ENCODE measurements around the gene SETD1A. TPM values are rescaled to one million over a fixed set of nuclear protein-coding genes. Genes with fewer than 3 reads are reported as not detected.

Gene SETD1A
- total RNA-seq, 1 donor from 2014 or later = 23.4 TPM

- DNase-seq (ENCODE audit: low spot score) = peak; percentile 83
- peak; percentile 58 for TF ChIP-seq CTCF (IDR thresholded peaks at IDR 0.05; ENCODE audit: unreplicated experiment)
- Mint-ChIP-seq H3K36me3 (ENCODE audit: low read depth, unreplicated experiment) (peaks cover 15% of the 10 kb centered on the region), H3K27me3 (ENCODE audit: unreplicated experiment) (peaks cover 28% of the 10 kb centered on the region), H3K4me3 (ENCODE audit: unreplicated experiment) (no peak overlapping the region), H3K9me3 (ENCODE audit: unreplicated experiment) (no peaks in the 10 kb centered on the region), H3K27ac (ENCODE audit: unreplicated experiment) (no peak overlapping the region), H3K4me1 (ENCODE audit: unreplicated experiment) (peaks cover 15% of the 10 kb centered on the region)
These were observed 3.9 kb upstream of the SETD1A start for GRCh38 chr16:30953511-30954124.

GRCh38 chr16:30954993-30955392, 2.6 kb upstream of the SETD1A start:
- peaks cover 20% of the 10 kb centered on the region for H3K36me3 Mint-ChIP-seq (ENCODE audit: low read depth, unreplicated experiment)
- no peak overlapping the region for H3K4me3 Mint-ChIP-seq (ENCODE audit: unreplicated experiment)
- peaks cover 25% of the 10 kb centered on the region for H3K27me3 Mint-ChIP-seq (ENCODE audit: unreplicated experiment)

GRCh38 chr16:30956601-30957455, 726 bp upstream of the SETD1A start:
- Mint-ChIP-seq H3K27ac (ENCODE audit: unreplicated experiment) (peak overlapping the region; percentile 97), H3K4me1 (ENCODE audit: unreplicated experiment) (peaks cover 13% of the 10 kb centered on the region), H3K4me3 (ENCODE audit: unreplicated experiment) (peak overlapping the region; percentile 93), H3K27me3 (ENCODE audit: unreplicated experiment) (peaks cover 30% of the 10 kb centered on the region), H3K9me3 (ENCODE audit: unreplicated experiment) (no peaks in the 10 kb centered on the region), H3K36me3 (ENCODE audit: low read depth, unreplicated experiment) (peaks cover 35% of the 10 kb centered on the region)
- TF ChIP-seq CTCF (IDR thresholded peaks at IDR 0.05; ENCODE audit: unreplicated experiment) = no peak
- peak; percentile 91 for DNase-seq (ENCODE audit: low spot score)

More at GRCh38 chr16:30954993-30955392, 2.6 kb upstream of the SETD1A start:
- no peaks in the 10 kb centered on the region for H3K9me3 Mint-ChIP-seq (ENCODE audit: unreplicated experiment)
- peaks cover 17% of the 10 kb centered on the region for H3K4me1 Mint-ChIP-seq (ENCODE audit: unreplicated experiment)
- no peak for TF ChIP-seq CTCF (IDR thresholded peaks at IDR 0.05; ENCODE audit: unreplicated experiment)
- no peak for DNase-seq (ENCODE audit: low spot score)
- H3K27ac Mint-ChIP-seq (ENCODE audit: unreplicated experiment) = no peak overlapping the region

- H3K27me3 Mint-ChIP-seq (ENCODE audit: unreplicated experiment) = peaks cover 30% of the 10 kb centered on the region
- H3K36me3 Mint-ChIP-seq (ENCODE audit: low read depth, unreplicated experiment) = peaks cover 44% of the 10 kb centered on the region
- no peaks in the 10 kb centered on the region for H3K9me3 Mint-ChIP-seq (ENCODE audit: unreplicated experiment)
- H3K27ac Mint-ChIP-seq (ENCODE audit: unreplicated experiment) = peak overlapping the region; percentile 90
- peaks cover 13% of the 10 kb centered on the region for H3K4me1 Mint-ChIP-seq (ENCODE audit: unreplicated experiment)
- H3K4me3 Mint-ChIP-seq (ENCODE audit: unreplicated experiment) = peak overlapping the region; percentile 94
- no peak for TF ChIP-seq CTCF (IDR thresholded peaks at IDR 0.05; ENCODE audit: unreplicated experiment)
- DNase-seq (ENCODE audit: low spot score) = peak; percentile 66
These were observed 873 bp downstream of the SETD1A start for GRCh38 chr16:30958175-30959079.

All from endothelial cell (in vitro differentiated cells).